ENCODE data around the gene SRR.
"Not testable (repeated sequence)": the region's sequence is repeated elsewhere in the genome, so short reads cannot be mapped to it uniquely, and the experiment has no call there.

SRR gene

DNA sequence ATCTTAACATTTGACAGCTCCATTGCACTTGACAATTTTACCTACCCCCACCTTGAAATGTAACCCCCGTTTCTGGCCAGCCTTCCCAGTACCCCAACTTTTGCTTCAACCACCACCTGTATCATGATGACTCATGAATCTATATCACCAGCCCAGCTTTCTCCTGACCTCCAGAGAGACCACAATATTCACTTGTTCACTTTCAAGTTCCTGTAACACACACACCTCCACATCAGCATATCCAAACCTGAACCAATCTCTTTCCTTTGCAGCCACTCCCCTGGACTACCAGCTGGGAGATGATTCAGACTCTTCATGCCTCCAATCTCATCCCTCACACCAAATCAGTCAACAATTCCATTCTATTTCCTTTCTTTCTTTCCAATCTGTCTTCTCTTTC is 8.2 kb upstream of the SRR start:
- no peak for DNase-seq

DNA sequence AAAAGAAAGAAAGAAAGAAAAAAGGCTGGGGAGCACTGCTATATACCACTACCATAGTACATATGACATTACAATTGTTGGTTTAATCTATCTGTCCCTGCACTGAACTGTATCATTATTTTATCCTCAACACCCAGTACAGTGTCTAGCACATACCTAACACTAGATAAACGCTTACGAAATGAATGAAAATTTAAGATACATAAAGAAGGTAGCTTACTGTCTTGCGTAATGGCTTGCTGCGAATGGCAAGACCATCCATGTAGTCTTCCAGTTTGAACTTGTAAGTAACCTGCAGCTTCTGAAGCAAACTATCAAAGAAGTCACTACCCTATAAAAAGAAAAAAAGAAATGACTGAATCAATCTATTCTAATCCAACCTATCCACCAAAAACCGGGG is 6.7 kb upstream of the SRR start:
- DNase-seq, result no peak

DNA sequence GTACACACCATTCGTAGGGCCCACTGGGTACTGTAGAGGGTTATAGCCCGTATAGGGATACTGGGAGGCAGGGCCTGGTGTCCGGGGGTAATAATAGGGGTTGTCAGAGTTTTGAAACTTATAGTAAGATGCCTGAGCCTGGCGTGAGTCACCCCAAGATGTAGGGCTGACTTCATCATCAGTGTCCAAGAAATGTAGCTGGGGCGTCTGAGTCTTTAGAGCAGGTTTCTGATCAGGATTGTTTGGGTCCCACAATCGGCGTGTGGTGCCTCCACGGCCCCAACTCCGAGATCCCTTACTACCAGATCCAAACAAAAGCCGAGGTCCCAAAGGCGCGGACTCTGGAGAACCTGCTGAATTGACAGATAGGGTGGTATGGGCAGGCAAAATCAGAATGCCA is 4.6 kb upstream of the SRR start:
- DNase-seq, result no peak

DNA sequence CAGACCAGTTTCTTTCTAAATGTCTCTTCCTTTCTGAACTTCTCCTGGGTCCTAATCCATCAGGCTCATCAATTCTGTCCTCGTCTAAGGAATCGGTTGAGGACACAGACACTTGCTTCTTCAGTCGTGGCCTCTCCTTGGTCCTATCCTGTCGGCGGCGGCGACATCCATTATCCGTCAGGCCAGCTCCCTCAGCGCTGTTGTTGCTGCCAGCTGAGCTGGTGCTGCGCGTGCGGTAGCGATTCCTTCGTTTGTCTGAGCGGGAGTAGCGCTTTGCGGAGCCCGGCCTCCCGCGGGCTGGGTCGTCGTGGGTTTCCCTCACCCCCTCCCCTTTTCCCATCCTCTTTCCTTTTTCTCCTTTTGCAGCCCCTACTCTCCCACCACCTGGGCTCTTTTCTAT is 4.0 kb upstream of the SRR start:
- no peak for DNase-seq

DNA sequence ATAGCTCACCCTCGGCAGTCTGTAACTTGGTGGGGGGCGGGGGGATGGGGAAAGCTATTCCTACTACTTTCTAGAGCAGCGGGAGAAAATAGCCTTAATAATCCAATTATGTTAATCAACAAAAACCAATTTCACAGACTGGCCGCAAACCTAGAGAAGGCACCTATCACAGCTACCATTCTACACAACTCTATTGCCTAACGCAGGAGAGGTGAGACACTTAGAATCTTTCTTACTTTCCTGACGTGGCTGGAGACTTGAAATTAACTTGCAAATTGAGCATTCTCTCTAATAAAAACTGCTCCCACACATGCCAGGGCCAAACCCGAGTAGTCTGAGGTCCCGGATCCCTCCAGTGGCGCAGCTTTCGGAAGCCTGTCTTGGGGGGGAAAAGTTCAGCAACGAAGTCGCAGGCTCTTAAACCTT is 959 bp upstream of the SRR start:
- no peak for DNase-seq

DNA sequence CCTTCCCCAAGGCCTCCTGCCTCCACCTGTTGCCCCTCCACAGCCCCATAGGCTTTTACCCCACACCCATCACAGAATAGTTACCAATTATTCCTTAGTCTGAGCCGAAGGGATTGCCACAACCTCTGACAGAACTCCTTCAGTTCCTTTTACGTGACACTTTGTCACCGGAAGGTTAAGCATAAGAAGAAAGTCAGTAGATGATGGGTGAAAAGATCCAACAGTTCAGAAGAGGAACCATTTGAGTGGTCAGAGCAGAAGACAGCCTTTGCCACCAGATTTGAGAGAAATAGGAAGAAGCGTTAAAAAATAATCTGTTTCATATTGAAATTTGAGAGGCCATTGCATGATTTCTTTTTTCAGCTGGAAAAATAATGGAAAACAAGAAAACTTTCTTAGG is 1.2 kb downstream of the SRR start:
- no peak for DNase-seq

DNA sequence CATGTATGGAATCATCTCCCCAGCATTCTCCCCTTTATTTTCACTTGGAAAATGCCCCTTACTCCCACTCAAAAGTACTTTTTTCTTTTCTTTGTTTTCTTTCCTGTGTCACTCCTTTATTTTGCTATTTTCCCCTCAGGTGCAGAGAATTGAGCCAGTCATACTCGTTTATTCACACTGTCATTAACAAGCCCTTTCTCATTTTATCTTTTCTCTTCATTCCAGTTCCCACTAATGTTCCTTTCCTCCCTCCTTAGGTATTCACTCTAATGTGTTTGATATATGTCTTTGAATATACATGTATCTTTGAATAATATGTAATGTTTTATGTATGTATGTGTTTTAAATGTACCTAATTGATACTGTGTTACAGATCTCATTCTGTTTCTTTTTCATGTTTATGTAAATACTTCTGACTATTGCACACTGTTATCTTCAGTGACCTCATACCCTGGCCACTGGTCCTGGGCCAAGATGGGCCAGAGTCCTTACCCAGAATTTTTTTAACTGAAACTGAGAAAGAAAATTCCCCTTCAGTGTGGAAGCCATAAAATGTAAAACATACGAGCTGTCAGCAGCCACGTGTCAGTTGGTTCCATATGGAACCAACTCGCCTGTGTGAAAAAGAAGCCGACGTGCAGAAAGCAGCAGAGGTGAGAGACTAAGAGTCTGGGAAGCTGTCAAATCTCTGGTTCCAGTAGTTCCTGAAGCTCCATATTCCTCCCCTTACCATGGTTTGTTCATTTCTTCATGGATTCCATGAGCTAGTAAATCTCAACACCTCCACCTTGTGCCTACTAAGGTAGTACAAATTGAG is 5.8 kb downstream of the SRR start:
- DNase-seq, result no peak

DNA sequence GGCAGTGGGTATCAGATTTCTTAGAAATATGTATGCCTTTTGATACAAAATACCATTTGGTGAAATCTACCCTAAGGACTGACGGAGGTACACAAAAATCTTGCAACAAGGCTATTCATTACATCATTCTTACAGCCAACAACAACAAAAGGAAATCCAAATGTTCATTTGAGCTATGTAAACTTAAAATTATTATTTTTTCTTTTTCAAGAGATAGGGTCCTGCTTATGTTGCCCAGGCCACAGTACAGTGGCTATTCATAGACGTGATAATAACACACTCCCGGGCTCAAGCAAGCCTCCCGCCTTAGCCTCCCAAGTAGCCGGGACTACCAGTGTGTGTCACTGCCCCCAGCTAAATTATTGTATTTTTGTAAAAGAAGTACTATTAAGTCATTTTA is 9.0 kb downstream of the SRR start:
- no peak for DNase-seq

DNA sequence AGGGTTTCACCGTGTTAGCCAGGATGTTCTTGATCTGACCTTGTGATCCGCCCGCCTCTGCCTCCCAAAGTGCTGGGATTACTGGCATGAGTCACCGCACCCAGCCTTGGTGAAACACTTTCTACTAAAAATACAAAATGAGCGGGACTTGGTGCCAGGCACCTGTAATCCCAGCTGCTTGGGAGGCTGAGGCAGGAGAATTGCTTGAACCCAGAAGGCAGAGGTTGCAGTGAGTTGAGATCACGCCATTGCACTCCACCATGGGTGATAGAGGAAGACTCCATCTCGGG is 13.1 kb downstream of the SRR start:
- not testable (repeated sequence) for DNase-seq

DNA sequence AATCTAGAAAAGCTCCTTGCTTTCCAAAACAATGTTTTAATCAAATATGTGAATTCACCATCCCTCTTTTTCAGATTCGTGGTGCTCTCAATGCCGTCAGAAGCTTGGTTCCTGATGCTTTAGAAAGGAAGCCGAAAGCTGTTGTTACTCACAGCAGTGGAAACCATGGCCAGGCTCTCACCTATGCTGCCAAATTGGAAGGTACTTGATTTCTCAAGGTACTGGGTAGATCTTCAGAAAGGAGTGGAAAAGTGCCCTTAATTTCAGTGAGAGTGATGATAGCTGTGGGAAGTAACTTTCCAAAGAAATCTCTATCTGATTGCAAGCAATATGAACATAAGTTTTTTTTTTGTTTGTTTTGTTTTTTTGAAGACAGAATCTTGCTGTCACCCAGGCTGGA is 14.0 kb downstream of the SRR start:
- DNase-seq, result no peak

DNA sequence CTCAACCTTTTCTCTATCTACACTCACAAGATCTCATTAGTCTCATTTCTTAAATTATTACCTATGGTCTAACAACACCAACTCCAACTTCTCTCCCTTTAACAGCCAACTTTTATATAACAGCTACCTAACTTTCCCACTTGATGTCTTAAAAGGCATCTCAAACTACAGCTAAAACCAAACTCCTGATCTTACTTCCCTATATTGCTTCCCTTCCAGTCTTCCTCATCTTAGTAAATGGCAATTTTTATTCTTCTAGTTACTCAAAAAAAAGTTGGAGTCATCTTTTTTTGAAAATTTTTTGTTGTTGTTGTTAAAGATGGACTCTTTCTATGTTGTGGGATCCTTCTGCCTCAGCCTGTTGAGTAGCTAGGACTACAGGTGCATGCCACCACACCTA is 15.3 kb downstream of the SRR start:
- no peak for DNase-seq

DNA sequence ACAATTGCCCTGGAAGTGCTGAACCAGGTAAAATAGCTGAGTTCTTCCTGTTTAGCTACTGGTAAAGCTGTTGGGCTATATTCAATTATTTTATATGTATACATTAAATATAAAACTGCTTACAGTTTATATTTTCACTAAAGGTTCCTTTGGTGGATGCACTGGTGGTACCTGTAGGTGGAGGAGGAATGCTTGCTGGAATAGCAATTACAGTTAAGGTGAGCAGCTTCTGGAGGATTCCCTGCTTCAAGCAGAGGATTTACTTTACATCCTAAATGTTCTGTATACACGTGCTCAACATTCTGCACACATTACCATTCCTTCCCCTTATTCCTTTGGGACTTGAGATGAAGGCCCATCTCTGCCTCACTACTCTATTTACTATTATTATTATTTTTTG is 17.6 kb downstream of the SRR start:
- no peak for DNase-seq

DNA sequence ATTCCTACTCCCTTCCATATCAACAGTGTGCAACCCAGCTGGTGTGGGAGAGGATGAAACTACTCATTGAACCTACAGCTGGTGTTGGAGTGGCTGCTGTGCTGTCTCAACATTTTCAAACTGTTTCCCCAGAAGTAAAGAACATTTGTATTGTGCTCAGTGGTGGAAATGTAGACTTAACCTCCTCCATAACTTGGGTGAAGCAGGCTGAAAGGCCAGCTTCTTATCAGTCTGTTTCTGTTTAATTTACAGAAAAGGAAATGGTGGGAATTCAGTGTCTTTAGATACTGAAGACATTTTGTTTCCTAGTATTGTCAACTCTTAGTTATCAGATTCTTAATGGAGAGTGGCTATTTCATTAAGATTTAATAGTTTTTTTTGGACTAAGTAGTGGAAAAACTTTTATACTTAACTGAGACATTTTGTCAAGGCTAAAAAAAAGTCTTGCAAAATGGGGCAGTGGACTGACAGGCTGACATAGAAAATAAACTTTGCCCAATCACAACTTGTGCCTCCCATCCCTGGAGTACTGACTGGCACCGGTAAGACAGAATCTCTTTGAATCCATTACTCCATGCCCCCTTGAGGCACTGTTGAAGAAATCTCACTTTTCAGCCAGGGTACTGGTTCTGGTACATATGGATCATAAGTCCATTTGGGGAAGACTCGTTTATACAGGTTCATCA is 20.0 kb downstream of the SRR start:
- DNase-seq, result no peak

DNA sequence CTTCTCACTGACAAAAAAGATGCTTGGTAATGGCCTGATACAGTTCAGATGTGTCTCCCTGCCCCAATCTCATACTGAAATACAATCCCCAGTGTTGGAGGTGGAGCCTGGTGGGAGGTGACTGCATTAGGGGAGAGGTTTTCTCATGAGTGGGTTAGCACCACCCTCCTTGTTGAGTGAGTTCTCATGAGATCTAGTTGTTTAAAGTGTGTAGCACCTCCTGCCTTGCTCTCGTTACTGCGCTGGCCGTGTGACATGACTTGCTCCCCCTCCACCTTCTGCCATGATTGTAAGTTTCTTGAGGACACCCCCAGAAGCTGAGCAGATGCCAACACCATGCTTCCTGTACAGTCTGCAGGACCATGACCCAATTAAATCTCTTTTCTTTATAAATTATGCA is 27.6 kb downstream of the SRR start:
- DNase-seq, result no peak

DNA sequence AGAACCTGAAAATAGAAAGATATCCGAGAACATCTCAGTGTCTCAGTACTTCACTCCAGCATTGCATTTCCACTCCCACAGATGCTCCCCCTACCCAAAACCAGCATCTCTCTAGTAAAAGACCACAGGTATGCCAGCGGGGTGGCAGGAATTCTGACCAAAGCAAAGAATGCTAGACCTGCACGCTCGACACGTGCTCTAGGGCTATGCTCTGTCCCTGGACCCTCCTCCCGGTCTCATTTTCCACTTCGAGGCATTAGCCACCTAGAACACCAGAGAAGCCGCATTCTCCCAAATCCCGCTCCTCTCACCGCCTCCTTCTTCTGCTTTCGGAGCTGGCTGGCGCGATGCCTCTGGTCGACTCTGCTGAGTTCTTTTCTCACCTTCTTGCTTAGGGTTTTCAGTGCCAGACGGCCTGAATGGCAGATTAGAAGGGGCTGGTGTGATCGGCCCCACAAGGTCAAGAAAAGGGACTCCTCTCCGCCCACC is 32.0 kb downstream of the SRR start:
- no peak for DNase-seq

DNA sequence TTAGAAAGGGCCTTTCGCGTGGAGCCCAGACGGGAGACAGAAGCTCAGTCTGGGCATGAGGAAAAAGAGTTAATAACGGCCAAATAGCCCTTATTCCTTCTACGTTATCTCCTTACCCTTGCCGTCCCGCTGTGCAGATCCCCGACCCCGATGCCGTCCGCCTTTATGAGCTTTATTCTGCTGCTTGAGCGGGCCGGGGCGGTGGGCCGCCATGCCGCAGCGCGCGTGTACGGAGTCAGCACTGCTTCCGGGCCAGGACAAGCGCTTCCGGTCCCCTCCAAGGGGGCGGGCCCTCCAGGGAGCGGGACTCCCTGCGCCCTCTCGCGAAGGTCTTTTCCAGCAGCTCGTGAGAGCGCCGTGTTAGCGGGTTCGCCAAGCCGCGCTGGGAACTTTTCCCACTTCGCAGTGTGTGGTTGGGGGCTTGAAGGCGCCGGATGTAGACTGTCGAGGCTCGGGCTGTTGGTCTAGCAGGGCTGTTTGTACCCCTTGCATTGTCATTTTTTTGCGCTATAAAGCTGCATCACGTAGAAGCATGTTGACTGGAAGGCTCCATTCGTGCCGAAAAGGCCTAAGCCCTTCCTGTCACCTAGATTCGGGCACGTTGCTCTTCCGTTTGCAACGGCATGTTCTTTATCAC is 32.6 kb downstream of the SRR start, which contains the start of gene TSR1:
TSR1 (minus strand) TSS at position 243 of the 637 bp plus-strand sequence; CDS start at position 213, 30 bp downstream.
- peak; percentile 92 for DNase-seq

DNA sequence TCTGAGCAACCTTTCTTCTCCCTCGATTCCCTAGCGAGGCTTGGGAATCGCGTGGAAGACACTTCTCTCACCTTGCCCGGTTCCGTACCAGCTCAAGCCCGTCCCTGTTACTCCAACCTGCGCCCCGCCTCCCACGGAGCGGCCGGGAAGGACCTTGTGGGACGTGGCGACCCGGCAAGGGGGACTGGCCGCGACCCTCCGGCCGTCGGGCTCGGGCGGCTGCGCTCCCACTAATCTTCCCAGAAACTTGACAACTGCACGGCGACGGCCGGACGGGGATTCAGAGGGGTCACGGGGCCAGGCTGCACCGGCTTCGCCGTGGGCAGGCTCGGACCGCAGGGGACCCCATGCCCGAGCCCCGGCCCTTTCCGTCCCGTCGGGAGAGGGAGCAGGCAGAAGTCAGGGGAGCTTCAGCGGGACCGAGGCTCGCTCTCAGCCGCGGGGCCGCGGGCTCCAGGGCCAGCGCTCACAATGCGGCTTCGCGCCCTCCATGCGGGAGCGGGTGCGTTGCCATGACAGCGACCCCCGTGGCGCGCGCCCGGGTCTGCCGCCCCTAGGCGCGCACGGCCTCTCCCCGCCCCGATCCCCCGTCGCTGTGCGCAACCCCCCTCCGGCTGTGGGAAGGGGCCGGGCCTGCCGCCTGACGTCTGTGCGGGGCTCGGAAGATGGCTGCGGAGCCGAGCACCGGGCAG is 33.2 kb downstream of the SRR start, which contains the start of gene SGSM2:
SGSM2 (plus strand) TSS at position 650 of the 692 bp plus-strand sequence. CDS start 188 bp downstream, outside the sequence.
- DNase-seq, result peak; percentile 70

DNA sequence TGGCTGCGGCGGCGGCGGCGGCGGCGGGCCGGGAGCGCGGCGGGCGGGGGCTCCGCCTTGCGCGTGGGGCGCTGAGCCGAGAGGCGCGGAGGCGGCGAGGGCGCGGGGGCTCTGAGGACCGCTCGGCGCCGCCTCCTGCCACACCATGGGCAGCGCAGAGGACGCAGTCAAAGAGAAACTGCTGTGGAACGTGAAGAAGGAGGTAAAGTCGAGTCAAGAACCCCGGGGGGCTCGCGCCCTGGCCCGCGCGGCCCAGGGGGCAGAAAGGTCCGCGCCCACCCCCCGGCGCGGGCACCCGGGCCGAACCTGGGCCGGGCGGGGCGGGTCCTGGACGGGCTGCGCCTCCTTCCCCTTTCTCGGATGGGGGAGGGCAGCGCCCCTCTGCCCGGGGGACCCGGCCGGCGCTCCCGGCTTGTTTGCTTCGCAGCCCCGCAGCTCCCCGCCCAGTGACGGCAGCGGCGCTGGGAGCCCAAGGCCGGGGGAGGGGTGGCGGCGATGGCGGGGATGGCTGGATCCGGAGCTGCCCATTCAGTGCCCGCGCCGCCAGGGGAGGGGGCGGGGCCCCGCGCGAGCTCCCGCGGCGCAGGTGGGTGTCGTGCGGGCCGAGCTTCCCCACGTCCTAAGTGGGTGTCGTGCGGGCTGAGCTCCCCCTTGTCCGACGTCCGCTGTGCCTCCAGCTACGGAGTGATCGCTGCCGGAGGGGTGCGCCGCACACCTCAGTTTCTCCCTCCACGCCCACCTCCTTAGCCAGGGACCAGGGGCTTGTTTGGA is 34.0 kb downstream of the SRR start:
- DNase-seq, result peak; percentile 58

DNA sequence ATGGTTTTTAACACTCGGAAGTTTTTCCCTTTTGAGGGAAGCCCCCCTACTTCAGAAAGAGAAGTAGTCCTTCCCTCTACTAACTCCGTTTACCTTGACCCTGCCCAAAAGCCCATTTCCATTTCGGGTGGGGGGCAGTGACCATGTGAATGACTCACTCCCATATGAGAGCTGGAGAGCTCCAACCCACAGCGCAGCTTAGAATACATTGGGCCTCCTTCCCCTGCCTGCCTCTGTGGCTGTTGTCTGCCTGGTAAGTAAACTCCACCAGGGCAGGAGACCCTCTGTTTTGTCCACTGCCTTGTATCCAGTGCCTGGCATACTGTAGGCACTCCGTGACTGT is 34.5 kb downstream of the SRR start:
- DNase-seq, result no peak

DNA sequence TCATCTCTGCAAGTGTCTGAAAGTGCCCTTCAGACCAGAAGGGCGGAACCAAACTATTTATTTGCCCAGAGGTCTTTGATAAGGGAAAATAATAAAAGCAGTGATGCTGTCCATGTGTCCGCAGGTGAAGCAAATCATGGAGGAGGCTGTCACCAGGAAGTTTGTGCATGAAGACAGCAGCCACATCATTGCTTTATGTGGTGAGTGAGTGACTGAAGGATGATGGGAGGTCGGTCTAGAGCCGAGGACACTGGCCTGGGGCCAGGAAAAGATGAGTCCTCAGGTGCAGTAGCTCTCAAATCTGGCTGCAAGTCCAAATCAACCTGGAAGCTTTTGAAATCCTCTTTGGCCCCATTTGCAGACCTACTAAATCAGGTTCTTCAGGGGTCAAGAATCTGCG is 39.7 kb downstream of the SRR start:
- peak; percentile 35 for DNase-seq

DNA sequence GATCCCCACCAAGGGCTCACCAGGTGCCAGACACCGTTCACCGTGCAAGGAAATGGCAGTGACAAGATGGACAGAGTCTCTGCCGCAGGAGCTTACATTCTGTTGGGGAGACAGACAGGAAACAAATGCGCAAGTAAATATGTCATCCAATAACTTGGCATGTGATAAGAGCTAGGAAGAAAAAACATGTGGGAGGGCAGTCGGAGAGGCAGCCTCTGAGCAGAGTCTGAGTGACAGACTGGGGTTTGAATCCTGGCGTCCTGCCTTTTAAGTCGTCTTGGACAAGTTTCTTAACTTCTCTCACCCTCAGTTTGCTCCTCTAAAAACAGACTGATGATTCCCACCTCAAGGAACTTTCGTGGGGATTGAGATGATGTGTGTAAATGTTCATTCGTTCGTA is 40.8 kb downstream of the SRR start:
- DNase-seq, result no peak

DNA sequence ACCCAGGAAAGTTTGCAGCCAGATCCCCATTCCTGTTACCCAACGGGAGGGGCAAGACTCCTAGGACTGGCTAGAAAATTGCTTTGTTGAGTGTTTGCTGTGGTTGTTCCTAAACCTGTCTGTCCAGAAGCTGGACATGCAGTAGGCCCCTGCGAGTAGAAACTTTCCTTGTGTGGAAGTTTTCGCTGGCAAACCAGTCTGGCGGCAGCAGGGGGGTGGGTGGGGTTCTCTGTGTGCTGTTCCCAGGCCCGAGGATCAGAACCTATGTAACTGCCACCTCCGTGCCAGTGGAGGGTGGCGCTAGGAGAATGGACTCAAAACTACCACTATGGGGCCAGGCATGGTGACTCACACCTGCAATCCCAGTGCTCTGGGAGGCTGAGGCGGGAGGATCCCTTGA is 42.7 kb downstream of the SRR start:
- no peak for DNase-seq

Measured in stimulated activated CD4-positive, alpha-beta T cell treated with anti-CD3 and anti-CD28 coated beads, Interleukin-4, amount 100 ng/mL, for 24 hours (primary cell).